CD4-positive, alpha-beta T cell treated with Interleukin-12 subunit alpha and Interleukin-12 subunit beta, for 1 hour (primary cell): ENCODE data around the gene PRSS50.

Experiments used
- DNase-seq: peaks from one replicate; pipeline ENCODE4 v3.0.0-alpha.2; 2020

The PRSS50 gene

GRCh38 chr3:46669191-46669999 lies 48.3 kb downstream of the PRSS50 start:
- DNase-seq, result no peak

- DNase-seq, result no peak
Measured at GRCh38 chr3:46668591-46668990, 49.1 kb downstream of the PRSS50 start.

- no peak for DNase-seq
Measured at GRCh38 chr3:46668116-46668515, 49.6 kb downstream of the PRSS50 start.

GRCh38 chr3:46667657-46668056 lies 50.0 kb downstream of the PRSS50 start:
- no peak for DNase-seq

- no peak for DNase-seq
Measured at GRCh38 chr3:46667061-46667621, 50.5 kb downstream of the PRSS50 start.

GRCh38 chr3:46666453-46666845 lies 51.2 kb downstream of the PRSS50 start:
- no peak for DNase-seq

- DNase-seq, result no peak
Measured at GRCh38 chr3:46665763-46666452, 51.8 kb downstream of the PRSS50 start.

- DNase-seq, result no peak
Measured at GRCh38 chr3:46664971-46665762, 52.5 kb downstream of the PRSS50 start.

- DNase-seq, result no peak
Measured at GRCh38 chr3:46664188-46664970, 53.3 kb downstream of the PRSS50 start.

- peak; percentile 9 for DNase-seq
Measured at GRCh38 chr3:46663591-46664135, 54.0 kb downstream of the PRSS50 start.

GRCh38 chr3:46662771-46663551 lies 54.7 kb downstream of the PRSS50 start:
- DNase-seq, result no peak
